NCI-H2081 treated with DMSO at 0.1 percent for 48 hours (cell line): ENCODE results near the gene PGBD5.
"Not testable (repeated sequence)": the region's sequence is repeated elsewhere in the genome, so short reads cannot be mapped to it uniquely, and the experiment has no call there.

Experiments used
- DNase-seq: peaks from one replicate; lab custom pipeline; 2025; lab: John Stamatoyannopoulos, UW

PGBD5 gene

GRCh38 chr1:230425252-230426091 lies 660 bp downstream of the PGBD5 start:
- no peak for DNase-seq

DNA sequence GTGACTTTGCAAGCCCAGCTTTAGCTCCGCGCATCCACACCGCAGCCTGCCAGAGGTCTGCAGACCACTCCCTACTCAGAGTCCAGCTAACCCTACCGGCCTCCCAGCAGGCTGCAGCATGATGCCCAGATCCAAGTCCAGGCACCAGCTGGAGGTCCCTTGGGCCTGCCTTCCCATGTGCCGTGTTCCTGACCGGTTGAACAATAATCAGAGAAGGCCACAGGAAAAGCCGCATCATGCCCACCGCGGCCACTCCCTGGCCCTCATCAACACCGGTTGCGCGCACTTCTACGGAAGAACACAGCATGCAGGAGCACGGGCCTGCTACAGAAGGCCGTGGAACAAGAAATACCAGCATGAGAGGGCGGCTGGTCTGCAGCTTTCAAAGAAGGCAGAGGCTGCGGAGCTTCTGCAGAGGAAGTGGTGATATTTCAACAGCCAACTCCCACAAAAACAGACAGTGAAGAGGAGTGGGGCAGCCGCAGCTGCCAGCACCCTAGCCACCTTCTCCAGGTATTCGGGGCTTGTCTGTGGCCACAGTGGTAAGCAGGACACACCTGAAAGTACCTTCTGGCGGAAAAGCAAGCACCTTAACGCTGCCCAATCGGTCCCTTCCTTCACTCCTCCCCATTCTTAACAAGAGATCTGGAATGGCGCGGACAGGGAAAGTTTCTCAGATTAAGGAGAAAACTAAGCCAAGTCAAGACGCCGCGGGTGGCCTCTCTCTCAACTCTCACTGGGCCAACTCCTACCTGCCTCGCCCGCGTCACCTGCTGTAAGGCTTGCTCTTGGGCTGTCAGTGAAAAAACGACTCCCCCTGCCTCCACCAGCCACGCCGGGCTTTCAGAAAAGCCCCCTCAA lies 1.5 kb downstream of the PGBD5 start:
- DNase-seq: no peak

DNA sequence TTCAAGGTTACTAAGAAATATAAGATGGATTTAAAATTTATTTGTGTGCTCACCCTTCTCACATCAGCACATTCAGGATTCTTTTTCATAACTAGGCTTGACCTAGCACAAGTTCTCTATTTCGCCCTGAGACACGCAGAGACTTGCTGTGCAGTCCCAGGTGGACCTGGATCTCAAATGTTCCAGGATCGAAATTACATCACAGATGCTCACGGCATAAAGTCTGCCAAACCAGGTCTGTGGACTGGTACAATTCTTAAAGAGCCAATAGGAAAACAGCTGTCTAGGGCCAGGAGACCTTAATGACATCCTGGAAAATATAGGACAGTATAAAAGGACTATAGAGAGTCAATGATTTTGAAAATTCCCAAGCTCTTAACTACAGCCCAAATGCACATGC lies 2.2 kb downstream of the PGBD5 start:
- no peak for DNase-seq

DNA sequence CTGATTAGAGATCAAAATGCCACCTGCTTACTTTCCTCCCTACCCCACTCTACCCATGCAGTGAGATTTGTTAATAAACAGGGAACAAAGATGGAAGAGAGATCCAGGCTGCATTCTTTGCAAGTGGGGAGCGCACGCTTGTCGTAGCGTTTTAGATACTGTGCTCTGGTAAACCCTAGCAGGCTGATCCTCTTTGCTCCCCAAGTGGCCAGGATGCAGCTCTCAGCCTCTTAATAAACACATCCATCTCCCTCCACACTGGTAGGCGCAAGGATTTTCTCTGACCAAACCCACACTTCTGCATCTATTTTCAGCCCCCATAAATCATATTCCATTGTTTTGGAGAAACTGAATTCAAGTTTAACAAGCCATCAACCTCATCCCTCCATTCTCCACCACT lies 2.9 kb downstream of the PGBD5 start:
- DNase-seq: no peak

DNA sequence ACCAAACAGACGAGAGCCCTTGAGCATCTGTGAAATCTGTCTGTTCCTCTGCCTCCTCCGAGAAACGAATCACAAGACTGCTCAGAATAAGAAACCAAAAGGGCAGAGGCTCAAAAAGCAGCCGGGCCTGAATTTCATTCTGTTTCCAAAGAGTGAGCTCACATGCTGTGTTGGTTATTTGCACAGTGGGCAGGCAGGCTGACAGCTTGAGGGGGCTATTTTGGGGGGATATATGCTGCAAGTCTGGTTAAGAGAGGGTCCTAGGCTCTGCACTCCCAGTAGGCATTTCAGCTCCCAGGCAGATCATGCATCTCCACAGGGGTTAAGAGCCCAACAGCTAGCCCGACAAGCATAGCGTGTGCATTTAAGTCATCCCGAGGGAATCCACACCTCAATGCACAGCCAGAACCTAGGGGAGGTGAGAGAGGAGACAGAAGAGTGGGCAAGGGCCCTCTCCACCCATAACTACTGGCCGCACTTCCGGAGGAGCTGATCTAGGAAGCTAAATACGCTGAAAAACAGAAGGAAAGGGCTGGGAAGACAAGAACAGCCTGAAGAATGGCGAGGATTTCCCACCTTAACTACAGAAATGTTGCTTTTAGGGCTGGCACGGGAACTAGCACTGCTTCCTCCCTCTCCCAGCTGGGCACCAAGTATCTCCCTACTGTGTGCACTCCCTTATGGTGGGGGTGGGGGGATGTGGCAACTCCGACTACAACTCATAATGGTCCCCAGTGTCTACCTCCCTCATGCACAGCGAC lies 3.7 kb downstream of the PGBD5 start:
- no peak for DNase-seq

GRCh38 chr1:230421481-230421880 lies 4.7 kb downstream of the PGBD5 start:
- no peak for DNase-seq

- DNase-seq: not testable (repeated sequence)
These were observed 5.8 kb downstream of the PGBD5 start for GRCh38 chr1:230420372-230420771.

GRCh38 chr1:230416430-230416829 lies 9.7 kb downstream of the PGBD5 start:
- no peak for DNase-seq

DNA sequence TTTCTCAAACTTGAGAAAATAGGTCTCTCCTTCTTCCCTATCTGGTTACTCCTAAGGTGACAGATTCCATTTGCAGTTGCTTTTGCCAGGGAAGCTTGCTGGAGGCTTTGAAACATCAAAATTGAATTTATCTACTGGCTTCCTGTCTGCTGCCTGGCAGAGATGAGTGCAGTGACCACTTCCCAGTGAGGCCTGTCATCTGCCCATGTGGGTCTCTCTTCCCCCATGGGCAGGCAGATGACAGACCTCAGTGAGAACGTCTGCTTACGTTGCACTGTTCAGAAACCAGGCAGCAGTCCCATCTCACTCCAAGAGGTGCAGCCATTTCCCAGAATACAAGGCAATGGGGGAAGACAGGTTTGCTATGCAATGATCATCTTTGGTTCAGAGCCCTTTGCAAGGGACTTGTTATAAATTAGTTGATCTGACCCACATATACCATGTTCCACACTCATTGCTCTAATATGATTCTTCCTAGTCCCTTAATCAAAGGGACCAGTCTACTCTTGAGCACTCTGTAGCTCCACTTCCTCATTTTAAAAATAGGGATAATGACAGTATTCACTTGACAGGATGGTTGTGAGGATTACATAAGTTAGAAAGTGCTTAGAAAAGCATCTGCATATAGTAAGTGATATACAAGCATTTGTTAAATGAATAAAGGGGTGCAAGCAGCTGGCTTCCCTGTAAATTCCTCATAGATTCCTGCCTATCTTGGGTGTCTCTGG lies 10.6 kb downstream of the PGBD5 start:
- DNase-seq: no peak

DNA sequence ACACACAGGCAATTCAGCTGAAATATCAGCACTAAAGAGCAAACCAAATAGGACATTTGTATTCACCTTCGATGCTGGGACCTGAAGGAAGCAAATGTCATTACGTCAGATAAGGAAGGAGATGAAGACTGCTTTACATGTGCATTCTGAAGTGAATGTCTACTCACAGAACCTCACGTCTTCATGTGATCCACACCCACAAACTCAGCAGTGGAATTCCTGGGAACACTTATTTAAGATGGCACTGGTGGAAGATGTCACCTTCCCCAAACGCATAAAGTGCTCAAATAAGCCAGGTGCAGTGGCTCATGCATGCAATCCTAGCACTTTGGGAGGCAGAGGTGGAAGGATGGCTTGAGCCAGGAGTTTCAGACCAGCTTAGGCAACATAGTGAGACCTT lies 11.4 kb downstream of the PGBD5 start:
- DNase-seq: no peak

GRCh38 chr1:230414102-230414501 lies 12.0 kb downstream of the PGBD5 start:
- no peak for DNase-seq

GRCh38 chr1:230413061-230413460 lies 13.1 kb downstream of the PGBD5 start:
- DNase-seq: no peak

DNA sequence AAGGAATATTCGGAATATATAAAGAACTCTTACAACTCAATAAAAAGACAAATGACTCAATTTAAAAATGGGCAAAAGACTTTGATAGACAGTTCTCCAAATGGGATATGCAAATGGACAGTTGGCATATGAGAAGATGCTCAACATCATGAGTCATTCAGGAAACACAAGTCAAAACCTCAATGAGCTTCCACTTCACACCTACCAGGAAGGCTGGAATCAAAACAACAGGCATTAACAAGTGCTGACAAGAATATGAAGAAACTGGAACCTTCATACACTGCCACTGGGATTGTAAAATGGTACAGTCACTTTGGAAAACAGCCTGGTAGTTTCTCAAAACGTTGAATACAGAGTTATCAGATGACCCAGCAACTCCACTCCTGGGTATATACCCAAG lies 17.2 kb downstream of the PGBD5 start:
- DNase-seq: no peak

DNA sequence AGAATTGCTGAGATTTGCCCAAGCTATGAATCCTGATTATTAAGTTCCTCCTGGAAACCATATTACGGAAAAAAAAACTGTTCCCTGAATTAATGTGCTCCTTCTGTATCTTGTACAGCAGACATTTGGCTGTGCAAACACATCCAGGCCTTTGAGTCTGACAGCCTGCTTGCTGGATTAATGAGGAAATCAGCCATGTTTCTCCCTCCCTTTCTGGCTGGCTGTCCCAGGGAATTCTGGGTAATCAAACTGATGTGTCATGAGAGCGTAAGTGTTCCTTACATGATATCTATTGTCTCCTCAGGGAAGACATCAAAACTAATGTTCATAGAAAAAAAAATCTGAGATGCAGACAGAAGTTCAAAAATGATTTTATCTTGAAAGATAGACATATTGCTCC lies 18.8 kb downstream of the PGBD5 start:
- DNase-seq: no peak

- DNase-seq: not testable (repeated sequence)
These were observed 19.4 kb downstream of the PGBD5 start for GRCh38 chr1:230406727-230407126.

DNA sequence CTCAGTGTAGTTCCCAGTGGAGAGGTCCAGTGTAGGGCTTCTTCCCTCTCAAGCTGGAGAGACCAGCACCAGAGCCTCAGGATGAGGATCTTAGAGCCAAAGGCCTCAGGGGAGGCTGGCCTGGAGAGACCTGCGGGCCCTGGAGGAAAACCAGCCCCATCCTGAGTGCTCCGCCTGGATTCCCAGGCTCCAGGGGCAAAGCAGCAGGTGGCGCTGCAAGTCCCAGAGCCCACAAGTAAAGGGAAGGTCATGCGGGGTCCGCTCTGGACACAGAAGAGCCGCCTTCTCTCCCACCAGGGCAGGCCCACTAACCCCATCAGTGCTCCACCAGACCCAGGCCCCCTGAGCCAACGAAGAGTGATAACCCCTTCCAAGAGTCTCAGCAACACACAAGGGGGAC lies 22.7 kb downstream of the PGBD5 start:
- DNase-seq: no peak

DNA sequence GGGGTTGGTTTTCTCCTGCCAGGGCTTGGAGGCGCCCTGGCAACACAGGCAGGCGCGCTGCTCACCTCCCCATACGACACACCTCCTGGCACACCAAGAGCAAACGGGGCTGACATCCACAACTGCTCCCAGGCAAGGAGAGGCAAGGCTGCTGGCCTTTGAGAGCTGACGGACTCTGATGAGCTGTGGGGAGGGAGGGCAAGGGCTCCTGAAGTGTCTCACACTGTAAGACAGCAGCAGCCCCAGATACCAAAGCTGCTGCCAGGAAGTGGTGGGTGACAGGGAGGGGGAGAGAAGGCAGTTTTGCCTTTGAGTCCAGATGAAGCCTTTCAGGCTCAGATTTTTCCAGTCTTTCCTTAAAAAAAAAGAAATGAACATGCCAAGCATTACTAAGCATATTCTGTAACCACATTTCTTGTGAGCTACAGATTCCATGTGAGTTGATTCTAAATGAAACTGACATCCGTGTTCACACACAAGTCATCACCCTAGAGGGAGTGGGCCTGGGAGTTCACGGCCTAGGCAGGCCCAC lies 24.3 kb downstream of the PGBD5 start:
- no peak for DNase-seq

- DNase-seq: no peak
These were observed 25.0 kb downstream of the PGBD5 start for GRCh38 chr1:230401101-230401500.

DNA sequence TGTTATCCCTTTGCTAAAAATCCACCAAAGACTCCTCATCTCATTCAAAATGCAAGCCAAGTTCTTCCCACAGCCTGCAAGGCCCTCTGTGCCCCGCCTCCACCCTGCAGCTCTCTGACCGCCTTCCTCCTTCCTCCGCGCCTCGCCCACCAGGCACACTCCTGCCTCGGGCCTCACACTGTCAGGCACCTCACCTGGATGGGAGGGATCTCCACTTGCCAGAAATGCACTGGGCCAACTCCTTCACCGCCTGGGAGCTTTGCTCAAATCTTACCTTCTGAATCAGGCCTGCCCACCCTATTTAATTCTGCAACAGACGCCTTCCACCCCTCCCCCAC lies 26.2 kb downstream of the PGBD5 start:
- no peak for DNase-seq

GRCh38 chr1:230399321-230400006 lies 26.7 kb downstream of the PGBD5 start:
- no peak for DNase-seq

GRCh38 chr1:230398856-230399255 lies 27.3 kb downstream of the PGBD5 start:
- no peak for DNase-seq
